Mammary epithelial cell (primary cell): ENCODE data around the gene NFKB2.

Experiments
- CTCF ChIP-seq, 2 donors: IDR thresholded peaks in 1 of 2; conservative IDR thresholded peaks in 1 of 2; 2 replicates each; pipeline ENCODE4 v1.5.1; 2011 to 2012; ENCODE audit warnings: inconsistent platforms in 2 of 2, low read length in 2 of 2, mild to moderate bottlenecking in 2 of 2, control low read depth in 1 of 2, low read depth in 1 of 2; ENCODE audit not compliant: insufficient read depth in 1 of 2; ENCODE audit errors: extremely low read depth in 1 of 2
- EZH2 ChIP-seq: IDR thresholded peaks from 2 replicates; pipeline ENCODE4 v1.6.1; 2012; ENCODE audit warnings: low read length, inconsistent platforms, borderline replicate concordance

GRCh38 chr10:102450374-102451104 is 55.0 kb downstream of the NFKB2 start:
- TF ChIP-seq CTCF (conservative IDR thresholded peaks at IDR 0.05 in 1 of 2, IDR thresholded peaks at IDR 0.05 in 1 of 2; ENCODE audit: extremely low read depth in 1 of 2, insufficient read depth in 1 of 2, low read depth in 1 of 2, low read length in 2 of 2) (no peak), EZH2 (no peak)
